HG03565 (cell line): ENCODE data around the gene DNAAF5.
"Not testable (repeated sequence)": the region's sequence is repeated elsewhere in the genome, so short reads cannot be mapped to it uniquely, and the experiment has no call there.

ENCODE experiments used
- ATAC-seq: cut with Tn5 transposase; IDR thresholded peaks from one replicate; pipeline ENCODE4 v1.9.1; 2021; ENCODE audit warnings: mild to moderate bottlenecking, moderate library complexity; ENCODE audit not compliant: unreplicated experiment

DNAAF5 gene

DNA sequence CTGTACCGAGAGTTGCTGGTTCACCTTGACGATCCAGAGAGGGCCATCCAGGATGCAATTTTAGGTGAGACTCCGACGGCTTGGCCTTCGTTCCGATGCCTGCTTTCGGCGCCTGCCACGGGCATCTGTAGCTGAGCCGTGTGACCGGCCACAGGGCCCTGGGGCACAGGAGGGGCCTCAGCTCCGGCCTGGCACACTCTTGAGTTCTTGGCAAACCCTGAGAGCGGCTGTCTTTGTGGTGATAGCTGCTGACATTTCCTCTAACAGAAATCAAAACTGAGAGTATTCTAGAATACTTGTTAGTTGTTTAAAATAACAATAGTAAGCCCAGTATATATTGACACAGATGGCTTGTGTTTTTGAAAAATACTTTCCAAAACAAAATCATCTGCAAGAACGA, 53.6 kb downstream of the DNAAF5 start:
- ATAC-seq: no peak

DNA sequence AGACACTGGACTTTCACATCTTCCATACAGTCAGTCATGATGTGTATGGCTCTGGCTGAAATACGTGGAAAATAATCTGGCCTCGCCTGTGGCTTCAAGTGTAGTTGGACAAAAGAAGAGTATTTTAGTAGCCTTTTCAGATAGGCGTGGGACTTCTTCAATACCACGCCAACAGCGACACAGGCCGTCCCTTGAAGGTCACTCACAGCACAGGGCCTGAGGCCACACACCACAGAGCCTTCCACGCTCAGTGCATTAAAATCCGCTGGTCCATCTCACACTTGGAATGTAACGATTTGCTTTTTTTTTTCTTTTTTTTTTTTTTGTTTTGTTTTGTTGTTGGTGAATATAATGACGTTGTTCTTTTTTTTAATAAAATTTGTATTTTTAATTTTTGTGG, 54.0 kb downstream of the DNAAF5 start:
- no peak for ATAC-seq

DNA sequence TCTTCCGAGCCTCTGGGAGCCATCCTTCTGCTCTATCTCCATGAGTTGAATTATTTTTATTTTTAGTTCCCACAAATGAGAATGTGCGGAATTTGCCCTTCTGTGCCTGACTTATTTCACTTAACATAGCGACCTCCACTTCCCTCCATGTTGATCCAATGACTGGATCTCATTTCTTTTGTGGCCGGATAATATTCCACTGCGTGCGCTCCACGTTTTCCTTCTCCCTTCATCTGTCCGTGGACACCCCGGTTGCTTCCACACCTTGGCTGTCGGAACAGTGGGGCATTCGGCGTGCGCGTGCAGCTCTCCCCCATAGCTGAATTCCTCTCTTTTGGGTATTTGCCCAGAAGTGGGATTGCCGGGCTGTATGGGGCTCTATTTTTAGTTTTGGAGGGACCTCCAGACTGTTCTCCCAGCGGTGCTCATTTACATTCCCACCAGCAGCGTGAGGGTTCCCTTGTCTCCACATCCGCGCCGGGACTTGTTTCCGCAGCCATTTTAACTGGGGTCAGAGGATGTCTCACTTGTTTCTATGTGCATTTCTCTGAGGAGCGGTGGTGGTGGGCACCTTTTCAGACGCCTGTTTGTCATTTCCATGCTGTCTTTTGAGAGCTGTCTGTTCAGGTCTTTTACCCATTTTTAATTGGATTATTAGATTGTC, 54.8 kb downstream of the DNAAF5 start:
- ATAC-seq: no peak

DNA sequence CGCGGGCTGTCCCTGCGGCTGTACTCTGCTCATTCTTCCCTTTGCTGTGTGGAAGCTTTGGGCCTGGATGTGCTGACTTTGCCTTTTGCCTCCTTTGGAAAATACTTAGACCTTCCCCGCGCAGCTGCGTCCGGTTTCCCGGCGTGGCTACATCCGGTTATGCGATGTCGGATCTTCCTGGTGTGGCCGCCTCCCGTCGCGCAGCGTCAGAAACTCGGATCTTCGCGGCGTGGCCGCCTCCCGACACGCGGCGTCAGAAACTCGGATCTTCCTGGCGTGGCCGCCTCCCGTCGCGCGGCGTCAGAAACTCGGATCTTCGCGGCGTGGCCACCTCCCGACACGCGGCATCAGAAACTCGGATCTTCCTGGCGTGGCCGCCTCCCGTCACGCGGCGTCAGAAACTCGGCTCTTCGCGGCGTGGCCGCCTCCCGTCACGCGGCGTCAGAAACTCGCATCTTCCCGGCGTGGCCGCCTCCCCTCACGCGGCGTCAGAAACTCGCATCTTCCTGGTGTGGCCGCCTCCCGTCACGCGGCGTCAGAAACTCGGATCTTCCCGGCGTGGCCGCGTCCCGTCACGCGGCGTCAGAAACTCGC, 55.5 kb downstream of the DNAAF5 start:
- ATAC-seq: no peak

DNA sequence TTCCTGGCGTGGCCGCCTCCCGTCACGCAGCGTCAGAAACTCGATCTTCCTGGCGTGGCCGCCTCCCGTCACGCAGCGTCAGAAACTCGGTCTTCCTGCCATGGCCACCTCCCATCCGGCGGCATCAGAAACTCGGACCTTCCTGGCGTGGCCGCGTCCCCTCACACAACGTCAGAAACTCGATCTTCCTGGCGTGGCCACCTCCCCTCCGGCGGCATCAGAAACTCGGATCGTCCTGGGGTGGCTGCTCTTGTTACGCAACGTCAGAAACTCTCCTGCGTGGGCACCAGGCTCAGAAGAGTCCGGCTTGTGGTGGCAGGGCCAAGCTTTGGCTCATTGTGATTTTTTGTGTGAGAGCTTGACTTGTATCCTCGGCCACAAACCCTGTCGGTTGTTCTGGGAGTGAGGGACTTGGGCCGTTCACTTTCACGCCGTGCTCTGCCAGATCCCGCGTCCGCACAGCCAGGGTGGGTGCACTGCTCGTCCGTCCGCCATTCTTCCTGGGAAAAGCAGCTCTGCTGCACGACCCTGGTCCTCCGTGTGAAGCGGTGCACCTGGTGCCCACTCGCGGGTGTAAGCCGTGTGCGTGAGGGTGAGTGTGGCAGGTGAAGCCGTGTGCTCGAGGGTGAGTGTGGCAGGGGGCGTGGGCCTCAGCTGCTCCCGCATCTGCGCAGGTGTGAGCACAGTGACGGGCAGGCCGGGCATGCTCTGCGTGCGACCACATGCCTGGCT, 56.4 kb downstream of the DNAAF5 start:
- ATAC-seq: no peak

DNA sequence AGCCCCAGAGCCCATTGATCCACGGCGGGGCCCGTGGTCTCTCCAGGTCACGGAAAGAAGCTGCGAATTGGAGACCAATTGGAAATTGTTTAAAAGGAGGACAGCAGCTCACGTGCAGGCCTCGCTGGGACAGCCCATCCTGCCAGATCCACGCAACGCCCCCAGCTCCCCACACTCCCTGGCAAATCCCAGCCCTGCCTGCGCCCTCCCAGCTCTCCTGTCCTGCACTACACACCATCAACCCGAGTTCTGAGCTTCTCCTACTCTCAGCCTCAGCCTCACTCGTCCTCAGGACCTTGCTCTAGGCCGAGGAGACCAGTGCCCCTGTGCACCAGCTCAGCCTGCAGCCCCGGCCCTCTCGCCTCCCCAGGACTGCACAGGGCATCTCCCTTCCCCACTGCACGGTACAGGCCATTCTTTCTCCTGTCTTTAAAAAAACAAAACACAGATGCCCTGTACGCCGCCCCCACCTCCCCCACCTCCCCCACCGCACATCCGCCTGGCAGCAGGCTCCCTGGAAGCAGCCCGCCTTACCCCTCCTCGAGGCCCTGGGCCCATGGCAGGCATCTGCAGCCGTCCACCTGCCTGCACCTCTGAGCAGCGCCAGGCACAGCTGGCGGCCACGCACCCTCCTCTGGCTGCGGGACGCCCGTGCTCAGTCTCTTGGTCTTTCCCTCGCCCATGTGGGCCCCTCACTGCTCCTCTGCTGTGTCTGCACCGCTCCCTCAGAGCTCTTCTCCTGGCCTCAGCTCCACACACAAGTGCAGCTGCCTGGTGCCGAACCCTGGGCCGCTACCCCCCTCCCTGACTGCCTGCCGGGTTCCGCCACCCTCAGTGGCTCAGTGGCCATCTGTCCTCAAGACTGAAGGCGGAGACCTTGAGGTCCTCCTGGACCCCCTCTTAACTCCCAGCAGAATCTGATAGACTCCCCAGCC, 57.3 kb downstream of the DNAAF5 start:
- ATAC-seq: no peak

DNA sequence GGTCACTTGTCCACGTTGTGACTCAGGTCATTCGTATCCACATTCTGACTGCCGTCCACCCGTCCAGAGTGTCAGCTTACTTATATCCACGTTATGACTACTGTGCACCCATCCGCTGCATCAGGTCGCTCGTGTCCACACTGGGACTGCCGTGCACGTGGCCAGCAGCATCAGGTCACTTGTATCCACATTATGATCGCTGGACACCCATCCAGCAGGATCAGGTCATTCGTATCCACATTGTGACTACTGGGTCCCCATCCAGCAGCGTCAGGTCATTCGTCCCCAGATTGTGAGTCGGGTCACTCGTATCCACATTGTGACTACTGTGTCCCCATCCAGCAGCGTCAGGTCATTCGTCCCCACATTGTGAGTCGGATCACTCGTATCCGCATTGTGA, 58.5 kb downstream of the DNAAF5 start:
- ATAC-seq: no peak

DNA sequence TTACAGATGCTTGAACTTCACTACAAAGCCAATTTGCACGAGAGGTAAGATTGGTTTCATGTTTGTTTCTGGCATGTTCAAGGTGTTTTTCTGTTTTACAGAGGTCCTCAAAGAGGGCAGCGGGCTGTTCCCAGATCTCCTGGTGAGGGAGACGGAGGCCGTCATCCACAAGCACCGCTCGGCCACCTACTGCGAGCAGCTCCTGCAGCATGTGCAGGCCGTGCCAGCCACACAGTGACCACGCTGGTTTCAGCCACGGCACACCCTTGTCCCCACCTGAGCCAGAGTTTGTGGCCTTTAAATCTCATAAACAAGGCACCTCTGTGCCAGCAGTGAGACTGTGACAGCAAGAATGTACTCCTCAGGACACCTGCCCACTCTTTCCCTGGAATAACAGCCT, 58.9 kb downstream of the DNAAF5 start:
- no peak for ATAC-seq

DNA sequence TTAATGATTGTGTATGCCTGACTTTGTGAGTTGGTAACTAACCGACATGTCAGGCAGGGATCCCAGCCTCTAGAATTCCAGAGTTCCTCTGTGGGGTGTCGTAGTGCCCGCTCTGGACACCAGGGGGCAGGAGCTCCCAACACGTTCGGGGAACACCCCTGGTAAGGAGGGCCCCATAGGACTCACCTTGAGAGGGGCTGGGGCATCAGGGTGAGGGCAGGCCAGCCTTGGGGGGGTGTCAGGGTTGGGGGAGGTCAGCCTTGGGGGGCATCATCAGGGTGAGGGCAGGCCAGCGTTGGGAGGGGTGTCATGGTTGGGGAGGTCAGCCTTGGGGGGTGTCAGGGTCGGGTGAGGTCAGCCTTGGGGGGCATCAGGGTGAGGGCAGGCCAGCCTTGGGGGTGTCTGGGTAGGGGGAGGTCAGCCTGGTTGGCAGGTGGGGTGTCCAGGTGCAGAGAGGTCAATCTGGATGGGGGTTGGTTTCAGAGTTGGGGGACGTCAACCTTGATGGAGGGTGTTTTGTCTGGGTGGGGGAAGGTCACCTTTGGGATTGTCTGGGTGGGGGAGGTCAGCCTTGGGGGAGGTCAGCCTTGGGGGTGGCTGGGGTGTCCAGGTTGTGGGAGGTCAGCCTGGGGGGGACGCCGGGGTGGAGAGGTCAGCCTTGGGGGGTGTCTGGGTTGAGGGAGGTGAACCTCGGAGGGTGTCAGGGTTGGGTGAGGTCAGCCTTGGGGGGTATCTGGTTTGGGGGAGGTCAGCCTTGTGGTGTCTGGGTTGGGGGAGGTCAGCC, 60.2 kb downstream of the DNAAF5 start:
- ATAC-seq: no peak

DNA sequence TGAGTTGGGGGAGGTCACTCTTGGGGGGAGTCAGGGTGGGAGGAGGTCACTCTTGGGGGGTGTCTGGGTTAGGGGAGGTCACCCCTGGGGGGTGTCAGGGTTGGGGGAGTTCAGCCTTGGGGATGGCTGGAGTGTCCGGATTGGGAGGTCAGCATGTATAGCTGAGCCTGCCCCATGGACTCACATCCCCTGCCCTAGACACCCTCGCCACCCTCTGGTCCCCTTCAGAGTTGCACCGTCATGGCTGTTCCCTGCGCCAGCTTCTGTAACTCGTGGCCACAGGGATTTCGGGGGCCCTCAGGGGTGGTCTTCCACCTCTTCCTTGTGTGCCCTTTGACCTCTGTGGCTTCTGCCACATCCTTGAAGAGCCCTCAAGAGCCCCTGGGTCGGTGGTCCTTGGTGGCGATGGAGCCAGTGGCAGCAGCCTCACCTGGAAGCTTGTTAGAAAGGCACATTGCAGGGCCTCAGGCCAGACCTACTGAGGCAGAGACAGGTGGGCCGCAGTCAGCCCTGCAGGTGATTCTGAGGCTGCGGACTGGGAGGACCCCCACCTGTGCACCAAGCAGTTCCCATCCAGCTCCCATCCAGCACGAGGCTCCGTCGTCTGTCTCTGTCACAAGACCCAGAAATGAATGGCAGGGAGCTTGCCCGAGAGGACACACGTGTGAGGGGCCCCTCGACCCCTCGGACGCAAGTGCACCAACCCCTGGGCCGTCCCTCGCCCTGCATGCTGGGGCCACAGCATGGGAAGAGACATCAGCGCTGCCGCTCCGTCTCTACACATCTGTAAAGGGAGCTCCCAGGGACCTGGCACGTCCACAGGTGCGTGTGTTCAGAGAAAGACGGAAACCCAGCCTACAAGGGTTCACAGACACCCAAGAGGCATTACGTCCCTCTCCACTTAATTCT, 61.1 kb downstream of the DNAAF5 start:
- ATAC-seq: no peak

DNA sequence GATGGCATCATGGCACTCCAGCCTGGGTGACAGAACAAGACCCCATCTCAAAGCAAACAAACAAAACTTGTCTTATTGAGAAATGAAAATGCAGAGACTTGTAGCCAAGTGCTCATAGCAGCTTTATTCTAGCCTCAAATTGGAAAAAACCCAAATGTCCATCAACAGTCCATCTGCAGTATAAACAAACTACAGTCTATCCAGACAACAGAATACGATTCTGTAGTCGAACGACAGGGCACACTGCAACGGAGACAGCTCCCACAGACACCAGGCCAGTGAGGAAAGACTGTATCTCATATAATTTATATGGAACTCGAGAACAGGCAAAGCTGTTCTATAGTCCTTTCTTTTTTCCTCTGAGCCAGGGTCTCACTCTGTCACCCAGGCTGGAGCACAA, 65.0 kb downstream of the DNAAF5 start:
- ATAC-seq: no peak

DNA sequence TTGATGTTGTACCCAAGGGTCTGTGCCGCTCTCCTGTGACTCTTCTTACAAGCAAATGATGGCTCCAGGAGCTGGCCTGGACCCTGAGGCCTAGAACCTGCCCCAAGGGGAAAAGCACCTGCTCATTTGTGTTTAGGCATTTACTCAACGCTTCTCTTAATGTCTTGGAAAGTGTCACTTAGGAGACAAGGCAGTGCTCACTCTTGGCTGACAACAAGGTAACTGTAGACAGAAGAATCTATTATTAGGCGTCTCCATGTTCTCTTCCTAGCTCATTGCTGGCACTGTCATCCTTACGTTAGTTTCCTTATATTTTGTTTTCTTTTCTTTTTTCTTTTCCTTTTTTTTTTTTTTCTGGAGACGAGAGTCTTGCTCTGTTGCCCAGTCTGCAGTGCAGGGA, 67.7 kb downstream of the DNAAF5 start:
- no peak for ATAC-seq

DNA sequence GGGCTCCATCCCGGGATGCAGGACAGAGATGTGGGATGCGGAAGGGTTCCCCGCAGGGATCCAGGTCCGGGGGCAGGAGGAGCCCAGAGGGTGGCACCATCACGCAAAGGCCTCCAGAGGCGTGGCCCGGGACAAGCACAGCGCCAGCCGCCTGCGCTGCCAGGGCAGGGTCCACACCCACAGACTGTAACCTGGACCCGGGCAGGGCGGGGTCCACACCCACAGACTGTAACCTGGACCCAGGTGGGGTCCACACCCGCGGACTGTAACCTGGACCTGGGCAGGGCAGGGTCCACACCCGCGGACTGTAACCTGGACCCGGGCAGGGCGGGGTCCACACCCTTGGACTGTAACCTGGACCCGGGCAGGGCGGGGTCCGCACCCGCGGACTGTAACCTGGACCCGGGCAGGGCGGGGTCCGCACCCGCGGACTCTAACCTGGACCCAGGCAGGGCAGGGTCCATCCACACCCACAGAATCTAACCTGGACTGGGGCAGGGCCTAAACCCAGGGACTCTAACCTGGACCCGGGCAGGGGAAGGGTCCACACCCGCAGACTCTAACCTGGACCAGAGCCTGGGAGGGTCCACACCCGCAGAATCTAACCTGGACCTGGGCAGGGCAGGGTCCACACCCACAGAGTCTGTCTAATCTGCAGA, 68.3 kb downstream of the DNAAF5 start:
- no peak for ATAC-seq

DNA sequence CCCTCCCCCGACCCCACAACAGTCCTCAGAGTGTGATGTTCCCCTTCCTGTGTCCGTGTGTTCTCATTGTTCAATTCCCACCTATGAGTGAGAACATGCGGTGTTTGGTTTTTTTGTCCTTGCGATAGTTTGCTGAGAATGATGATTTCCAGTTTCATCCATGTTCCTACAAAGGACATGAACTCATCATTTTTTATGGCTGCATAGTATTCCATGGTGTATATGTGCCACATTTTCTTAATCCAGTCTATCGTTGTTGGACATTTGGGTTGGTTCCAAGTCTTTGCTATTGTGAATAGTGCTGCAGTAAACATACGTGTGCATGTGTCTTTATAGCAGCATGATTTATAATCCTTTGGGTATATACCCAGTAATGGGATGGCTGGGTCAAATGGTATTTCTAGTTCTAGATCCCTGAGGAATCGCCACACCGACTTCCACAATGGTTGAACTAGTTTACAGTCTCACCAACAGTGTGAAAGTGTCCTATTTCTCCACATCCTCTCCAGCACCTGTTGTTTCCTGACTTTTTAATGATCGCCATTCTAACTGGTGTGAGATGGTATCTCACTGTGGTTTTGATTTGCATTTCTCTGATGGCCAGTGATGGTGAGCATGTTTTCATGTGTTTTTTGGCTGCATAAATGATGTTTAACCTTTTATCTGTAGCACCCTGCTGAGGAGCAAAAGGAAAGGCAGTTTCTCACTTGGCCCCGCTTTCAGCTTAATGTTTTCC, 70.1 kb downstream of the DNAAF5 start:
- ATAC-seq: not testable (repeated sequence)

DNA sequence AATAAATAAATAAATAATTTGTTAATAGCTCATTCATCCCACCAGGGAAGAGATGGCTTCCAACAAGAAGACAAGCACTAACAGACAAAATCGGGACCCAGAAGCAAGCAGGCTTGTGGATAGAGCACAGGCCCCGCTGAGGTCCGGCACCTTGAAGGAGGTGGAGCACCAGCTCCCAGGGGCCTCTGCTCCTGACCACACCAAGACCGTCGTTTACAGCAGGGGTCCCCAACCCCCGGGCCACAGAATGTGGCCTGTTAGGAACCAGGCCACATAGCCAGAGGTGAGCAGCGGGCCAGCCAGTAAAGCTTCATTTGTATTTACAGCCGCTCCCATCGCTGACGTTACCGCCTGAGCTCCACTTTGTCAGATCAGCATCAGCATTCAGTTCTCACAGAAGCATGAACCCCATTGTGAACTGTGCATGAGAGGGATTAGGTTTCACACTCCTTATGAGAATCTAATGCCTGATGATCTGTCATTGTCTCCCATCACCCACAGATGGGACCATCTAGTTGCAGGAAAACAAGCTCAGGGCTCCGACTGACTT, 72.5 kb downstream of the DNAAF5 start:
- no peak for ATAC-seq

DNA sequence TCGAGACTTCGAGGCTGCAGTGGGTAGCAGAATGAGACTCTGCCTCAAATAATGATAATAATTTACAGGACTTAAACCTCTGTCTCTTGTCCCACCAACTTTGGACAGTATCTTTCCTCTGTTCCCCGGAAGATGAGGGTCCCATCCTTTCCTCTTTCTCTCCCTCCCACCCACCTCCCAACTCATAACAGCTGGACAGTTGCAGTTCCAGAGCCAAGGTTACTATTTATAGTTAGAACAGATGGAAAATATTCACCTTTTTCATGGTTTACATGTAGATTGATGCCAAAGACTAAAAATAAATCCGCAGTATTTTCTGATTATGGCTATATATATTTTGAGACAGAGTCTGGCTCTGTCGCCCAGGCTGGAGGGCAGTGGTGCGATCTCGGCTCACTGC, 74.2 kb downstream of the DNAAF5 start:
- ATAC-seq: no peak

DNA sequence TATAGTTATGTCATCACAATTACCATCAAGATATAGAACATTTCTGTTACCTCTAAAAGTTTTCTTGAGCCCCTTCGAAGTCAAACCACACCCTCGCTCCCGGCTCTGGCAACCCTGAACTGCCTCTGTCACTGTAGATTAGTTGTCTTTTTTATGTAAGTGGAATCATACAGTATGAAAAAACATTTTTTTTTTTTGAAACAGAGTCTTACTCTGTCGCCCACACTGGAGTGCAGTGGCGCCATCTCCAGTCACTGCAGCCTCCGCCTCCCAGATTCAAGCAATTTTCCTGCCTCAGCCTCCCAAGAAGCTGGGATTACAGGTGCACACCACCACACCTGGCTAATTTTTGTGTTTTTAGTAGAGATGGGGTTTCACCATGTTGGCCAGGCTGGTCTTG, 74.9 kb downstream of the DNAAF5 start:
- not testable (repeated sequence) for ATAC-seq

DNA sequence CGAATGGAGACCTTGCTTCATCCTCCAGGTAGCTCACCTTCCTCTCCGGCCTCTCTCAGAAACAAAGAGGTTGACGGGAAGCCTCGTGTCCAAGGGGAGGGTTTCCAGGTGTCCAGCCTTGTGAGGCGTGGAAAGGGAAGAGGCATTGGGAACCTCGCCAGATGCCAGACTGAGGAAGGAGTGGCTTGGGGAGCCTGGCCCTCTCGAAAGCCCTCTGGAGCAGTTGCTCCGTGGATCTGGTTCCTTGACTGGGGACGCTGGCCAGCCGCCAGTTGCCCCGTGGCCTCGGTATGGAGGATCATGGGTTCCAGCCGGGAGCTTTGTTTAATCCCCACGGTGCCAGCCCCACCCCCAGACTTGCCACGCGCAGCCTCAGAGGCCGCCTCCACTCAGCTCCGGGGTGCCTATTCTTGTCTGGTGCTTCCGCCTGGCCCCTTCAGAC, 75.5 kb downstream of the DNAAF5 start:
- no peak for ATAC-seq
